Measurements from ENCODE around the gene SRRM3.
A peak's percentile ranks its signal among the peaks of the same experiment; 100 is the strongest.
"Not testable (repeated sequence)": the region's sequence is repeated elsewhere in the genome, so short reads cannot be mapped to it uniquely, and the experiment has no call there.

SRRM3 gene

DNA sequence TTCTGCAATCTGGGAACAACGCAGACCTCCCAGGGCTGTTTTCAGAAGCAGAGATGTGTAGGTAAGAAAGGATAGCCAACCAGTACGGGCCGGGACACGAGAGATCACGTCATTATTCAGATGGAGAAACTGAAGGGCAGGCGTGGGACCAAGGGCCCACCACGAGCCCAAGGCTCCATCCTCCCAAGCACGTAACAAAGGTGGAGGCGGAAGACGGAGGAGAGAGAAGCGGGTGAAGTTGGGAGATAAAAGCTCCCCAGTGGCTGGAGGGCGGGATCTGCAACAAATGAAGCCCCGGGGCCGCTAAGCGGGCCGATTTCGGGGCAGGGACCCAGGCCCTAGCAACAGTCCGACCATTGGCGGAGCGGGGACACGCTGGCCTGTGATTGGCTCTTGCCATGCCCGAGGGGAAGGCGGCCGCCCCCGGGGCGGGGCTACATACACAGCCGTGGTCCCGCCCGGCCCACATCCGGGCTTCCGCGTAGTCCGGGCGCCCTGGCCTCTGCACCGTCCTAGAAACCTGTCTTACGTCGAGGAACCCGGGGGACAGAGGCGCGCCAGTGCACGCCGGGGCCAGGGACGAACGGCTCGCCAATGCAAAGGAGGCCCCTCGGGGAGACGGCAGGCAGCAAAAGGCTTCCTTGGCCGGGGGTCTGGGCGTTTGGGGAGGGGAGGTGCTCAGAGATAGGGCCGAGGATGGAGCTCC, 116.2 kb downstream of the SRRM3 start:
- ATAC-seq (peak; percentile 95), DNase-seq (peak; percentile 93 to 96)
- Mint-ChIP-seq H3K27ac (peak overlapping the region; percentile 99), H3K4me1 (peaks cover 41% of the 10 kb centered on the region), H3K9me3 (no peaks in the 10 kb centered on the region), H3K27me3 (no peaks in the 10 kb centered on the region), H3K4me3 (peak overlapping the region; percentile 83 to 90)

DNA sequence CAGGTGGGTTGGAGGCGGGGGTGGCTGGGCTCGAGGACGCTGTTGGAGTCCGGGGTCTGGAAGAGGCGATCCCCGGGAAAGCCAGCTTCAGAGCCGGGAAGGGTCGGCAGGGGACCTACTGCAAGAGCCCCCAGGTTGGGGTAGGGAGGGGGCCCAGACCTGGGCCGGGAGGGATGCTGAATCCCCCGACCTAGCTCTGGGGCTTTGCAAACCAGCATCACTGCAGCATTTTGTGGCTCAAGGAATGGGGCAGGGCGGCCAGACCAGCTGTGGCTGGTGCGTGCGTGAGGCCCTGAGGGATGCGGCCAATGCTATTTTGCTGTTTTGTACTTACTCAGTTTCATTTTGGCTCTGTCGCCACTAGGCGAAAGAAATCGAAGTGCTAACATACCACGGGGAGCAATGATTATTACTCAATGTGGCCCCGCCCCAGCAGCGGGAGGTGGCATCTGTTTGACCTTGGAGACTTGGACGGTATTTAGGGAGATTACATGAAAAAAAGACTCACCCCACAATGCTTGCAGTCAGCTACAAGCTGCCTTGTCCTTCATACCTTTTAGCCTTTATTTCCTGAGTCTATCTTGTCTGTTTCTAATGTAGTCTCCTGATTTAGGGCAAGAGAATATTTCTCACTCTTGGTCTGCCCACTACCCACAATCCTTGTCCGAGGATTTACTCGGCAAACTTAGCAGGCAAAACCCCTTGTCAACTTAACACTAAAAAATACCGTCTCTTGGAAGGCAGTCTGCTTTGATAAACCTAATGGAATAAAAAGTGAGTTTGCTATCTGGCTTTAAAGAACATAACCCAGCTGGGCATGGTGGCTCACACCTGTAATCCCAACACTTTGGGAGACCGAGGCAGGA, 117.0 kb downstream of the SRRM3 start:
- peak overlapping the region; percentile 99 for H3K27ac Mint-ChIP-seq
- peaks cover 43% of the 10 kb centered on the region for H3K4me1 Mint-ChIP-seq
- H3K9me3 Mint-ChIP-seq, result no peaks in the 10 kb centered on the region
- no peaks in the 10 kb centered on the region for H3K27me3 Mint-ChIP-seq
- DNase-seq (peak; percentile 68 to 81), ATAC-seq (peak; percentile 63)
- H3K4me3 Mint-ChIP-seq, result peak overlapping the region; percentile 83 to 90

DNA sequence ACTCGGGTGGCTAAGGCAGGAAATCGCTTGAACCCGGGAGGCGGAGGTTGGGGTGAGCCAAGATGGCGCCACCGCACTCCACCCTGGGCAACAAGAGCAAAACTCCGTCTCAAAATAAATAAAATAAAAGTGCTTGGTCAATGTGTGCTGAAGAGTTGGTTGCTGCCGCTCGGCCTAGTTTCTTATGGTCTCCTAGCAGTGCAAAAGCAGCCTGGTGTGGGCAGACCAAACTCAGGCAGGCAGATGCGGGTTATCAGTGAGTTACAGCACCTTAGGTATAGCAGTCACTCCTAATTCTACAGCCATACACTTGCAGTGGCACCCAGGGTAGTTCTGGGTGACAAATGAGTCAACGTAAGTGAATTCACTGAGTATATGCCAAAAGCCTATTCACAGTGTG, 123.4 kb downstream of the SRRM3 start:
- ATAC-seq, result no peak
- Mint-ChIP-seq H3K27me3 (no peaks in the 10 kb centered on the region), H3K4me1 (peaks cover 37% of the 10 kb centered on the region), H3K4me3 (no peak overlapping the region), H3K9me3 (no peaks in the 10 kb centered on the region), H3K27ac (no peak overlapping the region)
- DNase-seq, result no peak

DNA sequence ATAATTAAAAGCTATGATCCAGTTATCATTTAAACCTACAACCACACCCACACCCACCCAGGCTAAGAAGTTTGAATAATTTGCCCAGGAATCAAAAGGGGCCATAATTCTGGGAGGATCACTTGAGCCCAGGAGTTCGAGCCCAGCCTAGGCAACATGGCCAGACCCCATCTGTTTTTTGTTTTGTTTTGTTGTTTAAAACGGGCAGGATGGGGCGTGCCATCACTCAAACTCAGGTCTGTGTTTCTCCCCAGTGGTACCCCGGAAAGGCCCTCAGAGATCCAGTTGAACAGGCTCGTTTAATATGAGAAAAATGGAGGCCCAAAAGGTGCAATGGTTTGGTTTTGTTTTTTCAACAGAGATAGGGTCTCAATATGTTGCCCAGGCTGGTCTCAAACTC, 124.1 kb downstream of the SRRM3 start:
- Mint-ChIP-seq H3K4me3 (no peak overlapping the region), H3K4me1 (peaks cover 36% of the 10 kb centered on the region), H3K27me3 (no peaks in the 10 kb centered on the region), H3K27ac (no peak overlapping the region), H3K9me3 (no peaks in the 10 kb centered on the region)
- DNase-seq (no peak), ATAC-seq (no peak)

DNA sequence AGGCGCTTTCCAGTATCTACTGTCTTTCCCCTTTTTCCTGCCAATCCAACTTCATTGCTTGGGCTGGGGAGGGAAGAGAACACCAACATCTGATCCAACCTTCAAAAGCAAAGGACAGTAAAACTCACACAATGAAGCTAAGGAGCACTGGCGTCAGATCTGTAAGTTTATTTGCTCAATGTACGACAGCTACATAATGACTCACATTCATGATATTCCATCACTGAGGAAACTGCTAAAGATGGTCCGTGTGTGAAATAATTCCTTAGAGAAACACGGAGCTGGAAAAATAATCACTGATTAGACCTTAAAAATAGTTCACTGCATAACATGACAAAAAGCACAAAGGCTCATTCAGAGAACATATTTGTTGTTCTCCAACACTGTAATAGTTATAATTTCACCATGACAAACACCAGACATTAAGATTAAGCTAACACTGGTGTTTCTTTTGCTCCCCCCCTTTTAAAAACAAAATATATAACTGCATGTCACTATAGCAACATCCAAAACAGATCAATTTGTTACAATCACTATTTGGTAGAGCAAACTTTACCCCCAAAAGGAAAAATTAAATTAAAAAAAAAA, 125.0 kb downstream of the SRRM3 start:
- DNase-seq (no peak), ATAC-seq (no peak)
- Mint-ChIP-seq H3K4me3 (no peak overlapping the region), H3K4me1 (peaks cover 42% of the 10 kb centered on the region), H3K27ac (no peak overlapping the region), H3K9me3 (no peaks in the 10 kb centered on the region), H3K27me3 (no peaks in the 10 kb centered on the region)

DNA sequence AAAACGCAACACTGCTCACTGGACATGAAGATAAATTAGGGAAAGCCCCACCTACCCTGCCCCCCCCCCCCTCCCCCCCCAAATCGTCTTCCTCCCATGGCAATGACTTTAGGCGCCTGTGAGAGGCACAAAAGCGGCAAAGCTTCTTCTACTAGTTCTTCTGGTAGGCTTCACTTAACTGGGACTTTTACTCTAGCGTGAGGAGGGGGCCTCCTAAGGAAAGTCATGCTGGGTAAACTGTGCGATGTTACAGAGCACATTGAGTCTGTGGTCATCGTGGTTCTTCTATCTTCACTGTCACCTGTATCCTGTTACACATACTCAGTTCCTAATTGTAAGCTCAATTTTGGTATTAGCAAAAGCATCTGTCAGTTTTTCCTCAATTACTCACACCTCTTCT, 125.9 kb downstream of the SRRM3 start:
- ATAC-seq (no peak), DNase-seq (no peak)
- H3K27me3 Mint-ChIP-seq, result no peaks in the 10 kb centered on the region
- no peaks in the 10 kb centered on the region for H3K9me3 Mint-ChIP-seq
- no peak overlapping the region for H3K4me3 Mint-ChIP-seq
- H3K27ac Mint-ChIP-seq, result peak overlapping the region in 1 of 2 donors; percentile 56
- peaks cover 47% of the 10 kb centered on the region for H3K4me1 Mint-ChIP-seq

DNA sequence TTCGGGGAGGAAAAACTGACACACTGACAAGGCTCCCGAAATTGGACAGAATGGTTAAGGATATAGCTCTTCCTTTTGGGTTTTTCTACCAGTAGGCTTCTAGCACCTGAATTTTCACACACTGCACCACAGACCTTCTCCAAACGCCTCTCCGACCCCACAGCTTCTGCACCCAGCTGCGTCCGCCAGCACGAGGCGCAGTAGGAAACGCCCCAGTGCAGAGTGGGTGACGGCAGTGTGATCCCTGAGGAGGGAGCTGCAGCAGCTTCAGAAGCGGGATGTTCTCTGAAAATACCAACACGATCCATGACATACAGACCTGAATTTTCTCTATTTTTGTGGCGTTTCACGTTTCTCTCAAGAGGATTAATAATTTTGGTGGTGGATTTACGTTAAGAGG, 126.7 kb downstream of the SRRM3 start:
- H3K9me3 Mint-ChIP-seq, result no peaks in the 10 kb centered on the region
- H3K4me3 Mint-ChIP-seq, result no peak overlapping the region
- no peaks in the 10 kb centered on the region for H3K27me3 Mint-ChIP-seq
- no peak for ATAC-seq
- H3K27ac Mint-ChIP-seq, result peak overlapping the region in 1 of 2 donors; percentile 47
- H3K4me1 Mint-ChIP-seq, result peaks cover 49% of the 10 kb centered on the region
- no peak for DNase-seq

DNA sequence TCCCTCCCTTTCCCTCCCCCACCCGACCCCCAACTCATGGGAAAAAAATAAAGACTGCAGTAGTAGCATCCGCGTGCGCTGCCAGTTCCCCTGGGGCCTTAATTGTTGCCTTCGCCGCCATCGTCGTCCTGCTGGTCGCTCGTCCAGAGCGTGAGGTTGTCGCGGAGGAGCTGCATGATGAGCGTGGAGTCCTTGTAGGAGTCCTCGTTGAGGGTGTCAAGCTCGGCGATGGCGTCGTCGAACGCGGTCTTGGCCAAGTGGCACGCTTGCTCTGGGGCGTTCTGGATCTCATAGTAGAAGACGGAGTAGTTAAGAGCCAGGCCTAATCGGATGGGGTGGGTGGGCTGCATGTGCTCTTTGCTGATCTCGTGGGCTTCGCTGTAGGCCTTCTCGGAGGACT, 127.8 kb downstream of the SRRM3 start:
- H3K9me3 Mint-ChIP-seq, result no peaks in the 10 kb centered on the region
- peaks cover 50% of the 10 kb centered on the region for H3K4me1 Mint-ChIP-seq
- ATAC-seq (no peak), DNase-seq (no peak)
- H3K27me3 Mint-ChIP-seq, result no peaks in the 10 kb centered on the region
- H3K27ac Mint-ChIP-seq, result peak overlapping the region in 1 of 2 donors; percentile 2
- H3K4me3 Mint-ChIP-seq, result no peak overlapping the region

DNA sequence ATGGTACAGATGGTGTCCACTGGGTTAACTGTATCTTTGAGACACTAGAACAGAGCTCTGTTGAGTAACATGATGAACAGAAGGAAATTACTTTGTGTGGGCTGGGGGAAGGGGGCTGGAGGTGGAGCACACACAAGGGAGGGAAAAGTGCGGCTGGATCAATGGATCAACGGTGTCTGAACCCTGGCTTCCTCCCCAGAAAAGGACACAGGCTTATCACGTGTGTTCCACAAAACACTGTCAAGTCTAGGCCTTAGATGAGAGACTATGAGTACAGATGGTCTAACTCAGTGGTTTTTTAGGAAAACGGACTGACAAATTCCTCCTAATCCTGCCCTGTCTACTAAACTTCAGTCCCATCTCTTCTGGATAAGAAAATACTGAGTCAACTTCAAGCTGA, 128.6 kb downstream of the SRRM3 start:
- Mint-ChIP-seq H3K9me3 (no peaks in the 10 kb centered on the region), H3K27me3 (no peaks in the 10 kb centered on the region), H3K4me3 (no peak overlapping the region), H3K4me1 (peaks cover 50% of the 10 kb centered on the region), H3K27ac (no peak overlapping the region)
- ATAC-seq (no peak), DNase-seq (no peak)

DNA sequence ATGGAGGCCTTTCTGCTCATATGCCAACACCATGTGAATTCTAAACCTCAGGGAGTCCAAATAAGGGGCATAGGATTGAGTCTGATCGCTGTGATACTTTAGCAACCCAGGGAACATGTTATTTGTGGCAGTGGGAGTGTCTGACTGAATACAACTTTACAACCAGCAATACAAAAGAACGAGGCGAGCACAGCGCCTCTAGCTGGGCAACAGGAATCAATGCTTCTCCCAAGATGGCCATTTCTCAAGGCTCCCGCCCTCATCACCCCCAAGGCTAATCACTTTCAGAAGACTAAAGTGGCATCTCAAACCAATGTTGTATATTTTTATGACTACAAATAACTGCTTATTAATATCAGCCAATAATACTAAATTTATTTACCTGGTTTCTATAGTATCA, 129.0 kb downstream of the SRRM3 start:
- DNase-seq (no peak), ATAC-seq (no peak)
- Mint-ChIP-seq H3K27me3 (no peaks in the 10 kb centered on the region), H3K4me3 (no peak overlapping the region), H3K27ac (peak overlapping the region in 1 of 2 donors; percentile 72), H3K9me3 (no peaks in the 10 kb centered on the region), H3K4me1 (peaks cover 53% of the 10 kb centered on the region)

DNA sequence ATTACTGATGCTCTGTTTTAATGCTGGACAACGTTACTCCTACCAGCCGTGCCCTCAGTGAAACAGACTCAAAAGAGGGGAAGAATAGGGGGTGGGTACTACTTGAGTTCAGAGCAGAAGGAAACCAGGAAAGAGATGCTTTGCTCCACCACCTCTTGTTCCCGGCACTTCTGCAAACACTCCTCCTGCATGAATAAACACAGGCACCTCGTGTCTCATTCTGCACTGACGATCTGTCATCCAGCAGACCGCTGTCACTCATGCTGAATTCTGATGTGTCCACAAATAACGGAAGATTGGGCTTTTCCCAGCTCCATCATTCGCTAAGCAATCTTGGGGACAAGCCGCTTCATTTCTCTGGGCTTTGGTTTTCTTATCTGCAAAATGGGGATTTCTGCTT, 130.4 kb downstream of the SRRM3 start:
- Mint-ChIP-seq H3K4me1 (peaks cover 60% of the 10 kb centered on the region), H3K27me3 (no peaks in the 10 kb centered on the region), H3K9me3 (no peaks in the 10 kb centered on the region), H3K27ac (peak overlapping the region in 1 of 2 donors; percentile 74), H3K4me3 (no peak overlapping the region)
- DNase-seq (no peak), ATAC-seq (no peak)

DNA sequence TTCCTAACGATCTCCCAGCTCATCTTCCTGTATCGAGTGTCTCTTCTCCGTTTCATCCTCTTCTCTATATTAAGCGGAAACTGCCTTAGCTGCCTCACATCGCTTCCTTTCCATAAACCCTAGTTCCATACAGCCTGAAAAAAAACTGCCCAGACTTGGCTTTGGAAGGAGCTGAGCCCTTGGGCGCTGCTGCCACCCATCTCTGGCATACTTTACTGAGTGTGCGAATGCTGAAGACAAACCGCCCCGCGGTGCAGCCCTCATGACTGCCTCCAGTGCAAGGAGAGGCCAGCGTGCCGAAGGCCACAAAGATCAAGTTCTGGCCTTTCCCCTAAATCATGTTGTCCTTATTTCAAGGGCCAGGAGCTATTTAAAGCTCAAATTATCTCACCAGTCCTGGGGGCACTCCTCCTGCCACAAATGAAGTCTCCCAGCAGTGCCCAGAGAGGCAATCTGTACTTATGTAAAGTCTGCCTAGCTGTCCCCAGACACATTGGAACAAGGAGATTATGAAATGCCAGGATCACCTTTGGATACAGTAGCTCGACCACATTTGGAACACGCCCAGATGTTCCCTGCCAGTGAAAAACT, 131.9 kb downstream of the SRRM3 start:
- H3K4me3 Mint-ChIP-seq, result no peak overlapping the region
- H3K4me1 Mint-ChIP-seq, result peaks cover 62% of the 10 kb centered on the region
- no peaks in the 10 kb centered on the region for H3K27me3 Mint-ChIP-seq
- H3K9me3 Mint-ChIP-seq, result no peaks in the 10 kb centered on the region
- DNase-seq, result no peak
- H3K27ac Mint-ChIP-seq, result no peak overlapping the region
- no peak for ATAC-seq

DNA sequence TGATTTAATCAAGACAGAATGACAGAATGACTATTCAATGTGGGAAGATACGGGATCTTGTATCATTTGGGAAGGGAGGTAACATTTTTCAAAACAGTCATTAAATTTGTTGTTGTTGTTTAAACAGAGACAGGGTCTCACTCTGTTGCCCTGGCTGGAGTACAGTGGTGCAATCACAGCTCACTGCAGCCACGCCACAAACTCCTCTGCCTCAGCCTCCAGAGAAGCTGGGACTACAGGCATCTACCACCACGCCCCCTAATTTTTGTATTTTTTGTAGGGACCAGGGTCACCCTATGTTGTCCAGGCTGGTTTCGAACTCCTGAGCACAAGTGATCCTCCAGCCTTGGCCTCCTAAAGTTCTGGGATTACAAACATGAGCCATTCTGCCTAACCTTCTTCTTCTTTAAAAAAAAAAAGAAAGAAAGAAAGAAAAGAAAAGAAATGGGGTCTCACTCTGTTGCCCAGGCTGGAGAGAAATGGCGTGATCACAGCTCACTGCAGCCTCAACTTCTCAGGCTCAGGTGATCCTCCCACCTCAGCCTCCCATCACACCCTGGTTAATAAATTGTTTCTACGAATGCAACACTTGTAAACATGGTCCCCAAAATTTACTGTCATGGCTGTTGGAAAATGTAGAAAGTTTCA, 132.7 kb downstream of the SRRM3 start:
- Mint-ChIP-seq H3K27me3 (no peaks in the 10 kb centered on the region), H3K27ac (no peak overlapping the region), H3K9me3 (no peaks in the 10 kb centered on the region), H3K4me3 (no peak overlapping the region), H3K4me1 (peaks cover 55% of the 10 kb centered on the region)
- DNase-seq (no peak), ATAC-seq (no peak)

DNA sequence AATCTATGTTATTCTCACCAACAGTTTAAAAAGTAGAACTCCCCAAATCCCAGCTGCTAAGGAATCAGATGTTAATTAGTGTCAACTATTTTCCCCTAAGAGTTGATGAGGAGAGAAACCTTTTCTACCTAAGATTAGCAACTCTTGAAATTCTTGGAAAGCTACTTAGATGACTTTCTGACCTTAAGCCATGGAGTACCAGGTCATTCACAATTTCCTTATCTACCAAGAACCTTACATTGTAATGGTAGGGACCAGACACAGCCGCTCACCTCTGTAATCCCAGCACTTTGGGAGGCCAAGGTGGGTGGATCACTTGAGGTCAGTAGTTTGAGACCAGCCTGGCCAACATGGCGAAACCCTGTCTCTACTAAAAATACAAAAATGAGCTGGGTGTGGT, 133.7 kb downstream of the SRRM3 start:
- DNase-seq, H3K27ac Mint-ChIP-seq, H3K27me3 Mint-ChIP-seq, H3K9me3 Mint-ChIP-seq, H3K4me3 Mint-ChIP-seq, ATAC-seq: not testable (repeated sequence)
- peaks cover 54% of the 10 kb centered on the region for H3K4me1 Mint-ChIP-seq

DNA sequence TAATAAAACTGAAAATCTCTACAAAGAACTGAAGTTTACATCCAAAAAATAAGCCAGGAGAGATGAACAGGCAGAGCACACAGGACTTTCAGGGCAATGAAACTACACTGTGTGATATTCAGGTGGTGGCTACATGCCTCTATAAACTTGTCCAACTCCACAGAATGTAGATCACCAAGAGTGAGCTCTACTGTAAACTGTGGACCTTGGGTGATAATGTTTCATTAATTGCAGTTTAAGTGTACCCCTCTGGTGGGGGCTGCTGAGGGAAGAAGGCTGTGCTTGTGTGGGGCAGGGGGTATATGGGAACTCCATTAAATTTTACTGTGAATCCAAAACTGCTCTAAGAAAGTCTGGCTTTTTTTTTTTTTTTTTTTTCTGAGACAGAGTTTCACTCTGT, 134.4 kb downstream of the SRRM3 start:
- Mint-ChIP-seq H3K4me1 (peaks cover 55% of the 10 kb centered on the region), H3K9me3 (no peaks in the 10 kb centered on the region), H3K27ac (no peak overlapping the region), H3K27me3 (no peaks in the 10 kb centered on the region), H3K4me3 (no peak overlapping the region)
- DNase-seq (no peak), ATAC-seq (no peak)

Measured in stimulated activated naive CD8-positive, alpha-beta T cell treated with anti-CD3 and anti-CD28 coated beads, Interleukin-15, amount 100 ng/mL, for 72 hours (primary cell).